HepG2 (cell line): Measurements from ENCODE around the gene KDM1B. TPM values are rescaled to one million over a fixed set of nuclear protein-coding genes. Genes with fewer than 3 reads are reported as not detected.

Source experiments
- ATAC-seq: fragments of 200-7000 bp; cut with Tn5 transposase; 3 replicates; pipeline ENCODE4 v1.9.1; 2020; ENCODE audit warnings: mild to moderate bottlenecking, moderate library complexity
- BruUV-seq: library from RNA; stranded (reverse); fragments of 400-500 nt; replicated peaks from 2 replicates; lab custom pipeline; 2021; lab: Mats Ljungman, UMichigan
- CTCF ChIA-PET: fragments of 300-600 bp; formaldehyde crosslinking; extraction: SDS; loops from one replicate; lab custom pipeline; 2021; ENCODE audit warnings: low total read pairs, inconsistent platforms, low intra/inter-chr PET ratio; lab: Yijun Ruan, JAX
- POLR2A ChIA-PET: fragments of 350-600 bp; sonication (Branson Sonifier 250); formaldehyde crosslinking; loops from one replicate; lab custom pipeline; 2020; ENCODE audit warnings: antibody characterized with exemption, inconsistent platforms; lab: Yijun Ruan, JAX
- DNase-seq: peaks from one replicate; pipeline ENCODE4 v3.0.0-alpha.2; 2015; ENCODE audit warnings: low spot score
- FAIRE-seq: peaks from 3 replicates; lab custom pipeline; 2011; peaks lifted over from hg19 to GRCh38; lab: Jason Lieb, UNC
- H2AFZ ChIP-seq: one replicate; pipeline ENCODE4 v1.6.1; 2011; ENCODE audit warnings: low read length, inconsistent platforms
- H3K27ac ChIP-seq: fragments of 300-600 bp; 3 replicates; pipeline ENCODE4 v1.8.0; 2011; ENCODE audit warnings: mixed run types, mild to moderate bottlenecking, mixed read lengths, low read length, inconsistent platforms; ENCODE audit not compliant: insufficient read depth; ENCODE audit errors: extremely low read length
- H3K27me3 ChIP-seq, 2 experiments: fragments of 200-600 bp in 1 of 2; 2 replicates in 1 of 2; 3 replicates in 1 of 2; pipeline versions ENCODE4 v1.6.0 to v1.8.0; 2011; ENCODE audit warnings: low read length in 2 of 2, mild to moderate bottlenecking in 2 of 2, moderate library complexity in 2 of 2, inconsistent platforms in 1 of 2; ENCODE audit not compliant: insufficient read depth in 2 of 2, control insufficient read depth in 1 of 2
- H3K36me3 ChIP-seq, 2 experiments: fragments of 200-600 bp in 1 of 2; replicated peaks in 1 of 2; 2 replicates in 1 of 2; 3 replicates in 1 of 2; pipeline versions ENCODE4 v1.5.1 to v1.8.0; 2011; ENCODE audit warnings: low read length in 2 of 2, inconsistent platforms in 1 of 2; ENCODE audit not compliant: insufficient read depth in 2 of 2, control insufficient read depth in 1 of 2
- H3K4me1 ChIP-seq: 2 replicates; pipeline ENCODE4 v1.5.1; 2012; ENCODE audit warnings: low read length, inconsistent platforms; ENCODE audit not compliant: insufficient read depth
- H3K4me2 ChIP-seq: 2 replicates; pipeline ENCODE4 v1.6.0; 2011; ENCODE audit warnings: low read depth, low read length, inconsistent platforms
- H3K4me3 ChIP-seq, 3 experiments: fragments of 200-600 bp in 1 of 3; sonication (generic), shearing (Covaris generic) in 1 of 3; replicated peaks in 1 of 3; 2 replicates each; pipeline ENCODE4 v1.5.1; 2011 to 2016; ENCODE audit warnings: low read length in 3 of 3, inconsistent platforms in 2 of 3, low read depth in 2 of 3, mild to moderate bottlenecking in 2 of 3, control low read depth in 1 of 3, mixed read lengths in 1 of 3; ENCODE audit not compliant: insufficient read depth in 1 of 3
- H3K79me2 ChIP-seq: one replicate; pipeline ENCODE4 v1.6.1; 2011; ENCODE audit warnings: low read length, inconsistent platforms; ENCODE audit not compliant: insufficient read depth
- H3K9ac ChIP-seq: 2 replicates; pipeline ENCODE4 v1.6.0; 2011; ENCODE audit warnings: mild to moderate bottlenecking, low read depth, low read length, inconsistent platforms; ENCODE audit not compliant: insufficient read depth
- H3K9me3 ChIP-seq: 2 replicates; pipeline ENCODE4 v1.5.1; 2012; ENCODE audit warnings: mild to moderate bottlenecking, low read length
- H4K20me1 ChIP-seq: 2 replicates; pipeline ENCODE4 v1.6.0; 2011; ENCODE audit warnings: inconsistent platforms, mild to moderate bottlenecking, low read length, moderate library complexity; ENCODE audit not compliant: insufficient read depth
- DMAP1 ChIP-seq: IDR thresholded peaks from 2 replicates; pipeline ENCODE4 v1.6.1; 2016
- EHMT2 ChIP-seq: fragments of 200-600 bp; sonication (generic); IDR thresholded peaks from 2 replicates; pipeline ENCODE4 v1.7.0; 2017; ENCODE audit warnings: antibody characterized with exemption, low read depth, low read length, borderline replicate concordance
- HOXA9 ChIP-seq: sonication (generic); formaldehyde crosslinking; IDR thresholded peaks from 2 replicates; pipeline ENCODE4 v1.8.1; 2022; ENCODE audit warnings: missing genetic modification reagents, mild to moderate bottlenecking, moderate library complexity, borderline replicate concordance
- MBNL3 ChIP-seq: fragments of 250-450 bp; sonication (Bioruptor Pico); conservative IDR thresholded peaks from 2 replicates; pipeline ENCODE4 v1.8.0; 2022; ENCODE audit warnings: mild to moderate bottlenecking, inconsistent platforms
- NCOA5 ChIP-seq: sonication (generic); formaldehyde crosslinking; IDR thresholded peaks from 2 replicates; pipeline ENCODE4 v1.4.0; 2020; ENCODE audit warnings: missing genetic modification reagents
- PAXIP1 ChIP-seq: sonication (generic); formaldehyde crosslinking; conservative IDR thresholded peaks from 2 replicates; pipeline ENCODE4 v1.4.0; 2020; ENCODE audit warnings: mild to moderate bottlenecking, missing genetic modification reagents, moderate library complexity
- PRMT3 ChIP-seq: sonication (generic); formaldehyde crosslinking; IDR thresholded peaks from 2 replicates; pipeline ENCODE4 v1.8.1; 2022; ENCODE audit warnings: low read depth, mild to moderate bottlenecking, moderate library complexity, missing genetic modification reagents, borderline replicate concordance
- SKI ChIP-seq: fragments of 450-650 bp; IDR thresholded peaks from one replicate; pipeline ENCODE4 v1.6.1; 2018; ENCODE audit warnings: mild to moderate bottlenecking; ENCODE audit not compliant: partially characterized antibody
- ZBTB34 ChIP-seq: sonication (generic); formaldehyde crosslinking; IDR thresholded peaks from 2 replicates; pipeline ENCODE4 v1.8.0; 2022; ENCODE audit warnings: mild to moderate bottlenecking, missing genetic modification reagents
- ZIK1 ChIP-seq: sonication (generic); formaldehyde crosslinking; IDR thresholded peaks from 2 replicates; pipeline ENCODE4 v1.5.0; 2020; ENCODE audit warnings: mild to moderate bottlenecking, low read depth, missing genetic modification reagents, borderline replicate concordance
- ZNF232 ChIP-seq: sonication (generic); formaldehyde crosslinking; IDR thresholded peaks from 2 replicates; pipeline ENCODE4 v1.4.0; 2020; ENCODE audit warnings: missing genetic modification reagents, borderline replicate concordance
- ZNF580 ChIP-seq: IDR thresholded peaks from 2 replicates; pipeline ENCODE4 v1.6.1; 2016; ENCODE audit warnings: low read depth, borderline replicate concordance
- ZNF598 ChIP-seq: sonication (generic); formaldehyde crosslinking; IDR thresholded peaks from 2 replicates; pipeline ENCODE4 v1.5.1; 2020; ENCODE audit warnings: mild to moderate bottlenecking, missing genetic modification reagents, borderline replicate concordance
- ZNF792 ChIP-seq: IDR thresholded peaks from 2 replicates; pipeline ENCODE4 v1.6.1; 2016
- ZSCAN30 ChIP-seq: sonication (generic); formaldehyde crosslinking; IDR thresholded peaks from 2 replicates; pipeline ENCODE4 v1.5.0; 2020; ENCODE audit warnings: mild to moderate bottlenecking, missing genetic modification reagents
- ZSCAN5A ChIP-seq: sonication (generic); formaldehyde crosslinking; IDR thresholded peaks from 2 replicates; pipeline ENCODE4 v1.8.0; 2022; ENCODE audit warnings: mild to moderate bottlenecking, missing genetic modification reagents, borderline replicate concordance
- in situ Hi-C: cut with HindIII; loops from 2 replicates; pipeline ENCODE4 v1.10.0; 2017; ENCODE audit warnings: low pct_unique_long_range_greater_than_20kb; ENCODE audit not compliant: extremely low pct_ligation_motif_present
- intact Hi-C: fragments of 100-400 bp; cut with micrococcal nuclease; formaldehyde crosslinking; loops from one replicate; pipeline ENCODE4 v1.10.0; 2022; ENCODE audit not compliant: unreplicated experiment
- polyA plus RNA-seq, 8 experiments: library from polyadenylated mRNA; depleted of rRNA in 3 of 8; stranded (reverse) in 7 of 8; unstranded in 1 of 8; fragments of >200 nt; fragmentation: Illumina TruSeq in 4 of 8; extraction: Trizol in 4 of 8; gene quantifications; 2 replicates each; pipeline versions ENCODE4 v1.2.1 to v1.2.3, GENCODE V29; 2011 to 2016; ENCODE audit warnings: low read depth in 4 of 8, missing spikeins in 1 of 8, mixed read lengths in 1 of 8; ENCODE audit not compliant: insufficient read depth in 1 of 8
- total RNA-seq, 5 experiments: library from RNA; depleted of rRNA; stranded (reverse); fragments of >200 nt; fragmentation: Illumina TruSeq; extraction: Trizol; gene quantifications; 2 replicates each; pipeline ENCODE4 v1.2.3, GENCODE V29; 2016; ENCODE audit warnings: low read depth in 1 of 5

Gene KDM1B
- total and polyA plus RNA-seq, 2 of the 13 experiments (the other 11 are each of a cell fraction or from before 2014, with no cell fraction given): 9.8 to 13.2 TPM

- TF ChIP-seq ZSCAN5A: peak; percentile 80; the same call in 1 of the 2 replicates
These were observed 90.4 kb downstream of the KDM1B start (continued) for GRCh38 chr6:18245642-18246041.

- in situ Hi-C loops (no loop called here), intact Hi-C loops (no loop called here)
- TF ChIP-seq ZNF580 (CRISPR knock-in tag) (no peak), DMAP1 (CRISPR knock-in tag) (no peak), MBNL3 (CRISPR knock-in tag) (no peak), PRMT3 (CRISPR knock-in tag) (no peak), ZIK1 (CRISPR knock-in tag) (no peak), ZSCAN30 (no peak), ZBTB34 (CRISPR knock-in tag) (no peak), SKI (no peak), ZNF792 (no peak), PAXIP1 (no peak), EHMT2 (no peak), NCOA5 (no peak), ZNF598 (CRISPR knock-in tag) (no peak), ZNF232 (CRISPR knock-in tag) (no peak), HOXA9 (CRISPR knock-in tag) (no peak)
- POLR2A ChIA-PET: no interaction called here
- H3K27me3 ChIP-seq: no peaks in the 10 kb centered on the region
- no peak overlapping the region for H3K4me2 ChIP-seq
- no peak overlapping the region for H3K4me3 ChIP-seq
- CTCF ChIA-PET: no interaction called here
- no peak overlapping the region for H3K9ac ChIP-seq
- no peak overlapping the region for H2AFZ ChIP-seq
- no peaks in the 10 kb centered on the region for H4K20me1 ChIP-seq
- H3K4me1 ChIP-seq: peaks cover 16% of the 10 kb centered on the region
- ATAC-seq (no peak), FAIRE-seq (no peak), DNase-seq (no peak)
- H3K9me3 ChIP-seq: no peaks in the 10 kb centered on the region
- peaks cover 16 to 88% of the 10 kb centered on the region in 2 experiments for H3K36me3 ChIP-seq
- H3K79me2 ChIP-seq: peaks cover 22% of the 10 kb centered on the region
- no peak overlapping the region for H3K27ac ChIP-seq
- BruUV-seq: no TSS peak
These were observed 91.0 kb downstream of the KDM1B start for GRCh38 chr6:18246205-18246604.
